Activated naive CD4-positive, alpha-beta T cell treated with anti-CD3 and anti-CD28 coated beads, Interleukin-2, amount 50 U/mL, for 16 hours (primary cell): ENCODE data around the gene LONRF3.
"Not testable (repeated sequence)": the region's sequence is repeated elsewhere in the genome, so short reads cannot be mapped to it uniquely, and the experiment has no call there.

Experiments used
- DNase-seq: peaks from one replicate; pipeline ENCODE4 v3.0.0-alpha.2; 2020

Gene LONRF3

GRCh38 chrX:118989886-118990285 is 15.5 kb downstream of the LONRF3 start:
- no peak for DNase-seq

GRCh38 chrX:118990512-118991227 is 16.3 kb downstream of the LONRF3 start:
- no peak for DNase-seq

GRCh38 chrX:118992441-118993121 is 18.2 kb downstream of the LONRF3 start:
- not testable (repeated sequence) for DNase-seq

- DNase-seq = no peak
Observed at GRCh38 chrX:119003462-119003861, 29.0 kb downstream of the LONRF3 start.

- peak; percentile 51 for DNase-seq
Observed at GRCh38 chrX:119004920-119005524, 30.6 kb downstream of the LONRF3 start.

- DNase-seq = no peak
Observed at GRCh38 chrX:119007189-119007770, 32.9 kb downstream of the LONRF3 start.

- peak; percentile 44 for DNase-seq
Observed at GRCh38 chrX:119008110-119008744, 33.8 kb downstream of the LONRF3 start.

GRCh38 chrX:119009071-119009470 is 34.7 kb downstream of the LONRF3 start:
- no peak for DNase-seq

GRCh38 chrX:119010491-119010890 is 36.1 kb downstream of the LONRF3 start:
- no peak for DNase-seq

GRCh38 chrX:119013164-119013563 is 38.7 kb downstream of the LONRF3 start:
- DNase-seq = no peak

GRCh38 chrX:119015407-119016237 is 41.2 kb downstream of the LONRF3 start:
- peak; percentile 45 for DNase-seq

- DNase-seq = no peak
Observed at GRCh38 chrX:119017077-119017476, 42.7 kb downstream of the LONRF3 start.

- DNase-seq = no peak
Observed at GRCh38 chrX:119025900-119026299, 51.5 kb downstream of the LONRF3 start.

GRCh38 chrX:119026344-119026743 is 51.9 kb downstream of the LONRF3 start:
- DNase-seq = not testable (repeated sequence)

- not testable (repeated sequence) for DNase-seq
Observed at GRCh38 chrX:119027960-119028732, 53.7 kb downstream of the LONRF3 start.

GRCh38 chrX:119028733-119029330 is 54.4 kb downstream of the LONRF3 start:
- no peak for DNase-seq

- not testable (repeated sequence) for DNase-seq
Observed at GRCh38 chrX:119029656-119030055, 55.2 kb downstream of the LONRF3 start.

GRCh38 chrX:119030990-119031389 is 56.6 kb downstream of the LONRF3 start:
- DNase-seq = no peak

- DNase-seq = no peak
Observed at GRCh38 chrX:119036107-119037029, 62.0 kb downstream of the LONRF3 start.

- DNase-seq = no peak
Observed at GRCh38 chrX:119040432-119040831, 66.0 kb downstream of the LONRF3 start.
